Measurements from ENCODE around the gene ADIG.
"Not testable (repeated sequence)": the region's sequence is repeated elsewhere in the genome, so short reads cannot be mapped to it uniquely, and the experiment has no call there.

Gene ADIG

GRCh38 chr20:38573413-38573812, 7.6 kb upstream of the ADIG start:
- DNase-seq (ENCODE audit: low spot score) = no peak

- DNase-seq (ENCODE audit: low spot score) = peak; percentile 58
Measured at GRCh38 chr20:38579219-38579910, 1.6 kb upstream of the ADIG start.

- no peak for DNase-seq (ENCODE audit: low spot score)
Measured at GRCh38 chr20:38579921-38580320, 1.1 kb upstream of the ADIG start.

- no peak for DNase-seq (ENCODE audit: low spot score)
Measured at GRCh38 chr20:38581830-38582358, 897 bp downstream of the ADIG start.

GRCh38 chr20:38583306-38583705, 2.3 kb downstream of the ADIG start:
- no peak for DNase-seq (ENCODE audit: low spot score)

- no peak for DNase-seq (ENCODE audit: low spot score)
Measured at GRCh38 chr20:38584099-38584763, 3.2 kb downstream of the ADIG start.

- DNase-seq (ENCODE audit: low spot score) = no peak
Measured at GRCh38 chr20:38585404-38586180, 4.6 kb downstream of the ADIG start.

GRCh38 chr20:38586181-38586525, 5.2 kb downstream of the ADIG start:
- DNase-seq (ENCODE audit: low spot score) = no peak

- no peak for DNase-seq (ENCODE audit: low spot score)
Measured at GRCh38 chr20:38588303-38588702, 7.3 kb downstream of the ADIG start.

GRCh38 chr20:38589351-38589750, 8.4 kb downstream of the ADIG start:
- no peak for DNase-seq (ENCODE audit: low spot score)

GRCh38 chr20:38589967-38590675, 9.1 kb downstream of the ADIG start:
- no peak for DNase-seq (ENCODE audit: low spot score)

GRCh38 chr20:38590676-38591473, 9.9 kb downstream of the ADIG start:
- no peak for DNase-seq (ENCODE audit: low spot score)

- no peak for DNase-seq (ENCODE audit: low spot score)
Measured at GRCh38 chr20:38591474-38592410, 10.7 kb downstream of the ADIG start.

- not testable (repeated sequence) for DNase-seq (ENCODE audit: low spot score)
Measured at GRCh38 chr20:38592411-38592790, 11.4 kb downstream of the ADIG start.

GRCh38 chr20:38594281-38594680, 13.3 kb downstream of the ADIG start:
- not testable (repeated sequence) for DNase-seq (ENCODE audit: low spot score)

- DNase-seq (ENCODE audit: low spot score) = not testable (repeated sequence)
Measured at GRCh38 chr20:38595886-38596285, 14.9 kb downstream of the ADIG start.

GRCh38 chr20:38599410-38599882, 18.4 kb downstream of the ADIG start:
- DNase-seq (ENCODE audit: low spot score) = peak; percentile 70

- DNase-seq (ENCODE audit: low spot score) = no peak
Measured at GRCh38 chr20:38600057-38600456, 19.1 kb downstream of the ADIG start.

- DNase-seq (ENCODE audit: low spot score) = peak; percentile 77
Measured at GRCh38 chr20:38601216-38602184, 20.5 kb downstream of the ADIG start, which contains the start of gene ARHGAP40. Gene ARHGAP40, plus strand, starts transcription at chr20:38601809.
